ENCODE data around the gene OOSP1. TPM values are rescaled to one million over a fixed set of nuclear protein-coding genes. Genes with fewer than 3 reads are reported as not detected.

The OOSP1 gene
- total and polyA plus RNA-seq, 2 of the 8 experiments (the other 6 are each of a cell fraction or from before 2014, with no cell fraction given), result not detected

DNA sequence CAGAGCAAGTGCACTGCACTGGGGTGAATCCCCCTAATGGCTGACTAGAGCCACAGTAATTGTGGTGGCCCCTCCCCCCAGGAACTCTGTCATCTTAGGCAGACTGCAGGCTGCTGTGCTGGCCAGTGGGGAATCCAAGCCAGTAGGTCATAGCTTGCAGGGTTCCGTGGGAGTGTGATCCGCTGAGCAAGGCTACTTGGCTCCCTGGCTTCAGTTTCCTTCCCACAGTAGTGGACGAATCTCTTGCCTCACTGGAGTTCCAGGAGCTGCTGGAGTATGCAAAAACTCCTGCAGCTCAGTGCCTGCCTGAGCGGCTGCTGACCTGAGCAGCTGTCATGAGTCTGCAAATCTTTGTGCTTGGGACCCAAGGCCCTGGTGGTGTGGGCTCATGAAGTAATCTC lies 46.5 kb upstream of the OOSP1 start (continued):
- TF ChIP-seq, protein P1, sequence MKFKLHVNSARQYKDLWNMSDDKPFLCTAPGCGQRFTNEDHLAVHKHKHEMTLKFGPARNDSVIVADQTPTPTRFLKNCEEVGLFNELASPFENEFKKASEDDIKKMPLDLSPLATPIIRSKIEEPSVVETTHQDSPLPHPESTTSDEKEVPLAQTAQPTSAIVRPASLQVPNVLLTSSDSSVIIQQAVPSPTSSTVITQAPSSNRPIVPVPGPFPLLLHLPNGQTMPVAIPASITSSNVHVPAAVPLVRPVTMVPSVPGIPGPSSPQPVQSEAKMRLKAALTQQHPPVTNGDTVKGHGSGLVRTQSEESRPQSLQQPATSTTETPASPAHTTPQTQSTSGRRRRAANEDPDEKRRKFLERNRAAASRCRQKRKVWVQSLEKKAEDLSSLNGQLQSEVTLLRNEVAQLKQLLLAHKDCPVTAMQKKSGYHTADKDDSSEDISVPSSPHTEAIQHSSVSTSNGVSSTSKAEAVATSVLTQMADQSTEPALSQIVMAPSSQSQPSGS (IDR thresholded peaks at IDR 0.05; ENCODE audit: low read length), result no peak
- TF ChIP-seq MAFK (IDR thresholded peaks at IDR 0.05; ENCODE audit: low read depth, low read length), result peak; percentile 20; the same call in 1 of the 2 replicates
- TF ChIP-seq TAF1 (IDR thresholded peaks at IDR 0.05; ENCODE audit: low read depth, low read length), result peak; percentile 56; the same call in 1 of the 2 replicates
- TF ChIP-seq POLR2A (IDR thresholded peaks at IDR 0.05; ENCODE audit: control extremely low read depth in 1 of 2, low read depth in 2 of 2, low read length in 2 of 2), result peak in 1 of 2 experiments; percentile 56; a peak in 2 of 3 replicates
- 0 out of 2 replicates have a peak, but pooled peaks have one; percentile 24 for TF ChIP-seq TBP (IDR thresholded peaks at IDR 0.05; ENCODE audit: low read depth, low read length)
- no peak for TF ChIP-seq CHD2 (IDR thresholded peaks at IDR 0.05; ENCODE audit: low read length)
- TF ChIP-seq YY1 (IDR thresholded peaks at IDR 0.05; ENCODE audit: low read depth, low read length), result peak; percentile 45; the same call in 1 of the 2 replicates
- TF ChIP-seq CBX5 (IDR thresholded peaks at IDR 0.05; ENCODE audit: low read depth, low read length), result no peak
- TF ChIP-seq CREB1 (IDR thresholded peaks at IDR 0.05), result 0 out of 2 replicates have a peak, but pooled peaks have one; percentile 27
- TF ChIP-seq MAX (IDR thresholded peaks at IDR 0.05), result no peak
- no peak for TF ChIP-seq POU5F1 (IDR thresholded peaks at IDR 0.05; ENCODE audit: low read depth, low read length)
- TF ChIP-seq BACH1 (IDR thresholded peaks at IDR 0.05; ENCODE audit: low read length), result peak; percentile 82
- TF ChIP-seq HDAC2 (IDR thresholded peaks at IDR 0.05; ENCODE audit: borderline replicate concordance in 1 of 2, low read depth in 2 of 2, low read length in 2 of 2), result no peak
- TF ChIP-seq HDAC6 (IDR thresholded peaks at IDR 0.05; ENCODE audit: low read depth, low read length), result no peak
- 0 out of 2 replicates have a peak, but pooled peaks have one; percentile 55 for TF ChIP-seq RBBP5 (IDR thresholded peaks at IDR 0.05; ENCODE audit: borderline replicate concordance, low read depth, low read length)
- TF ChIP-seq BCL11A (IDR thresholded peaks at IDR 0.05; ENCODE audit: low read depth in 2 of 2, low read length in 2 of 2), result no peak
- no peak for TF ChIP-seq SAP30 (IDR thresholded peaks at IDR 0.05; ENCODE audit: insufficient read depth, insufficient replicate concordance, low read length)
- peak; percentile 61 for TF ChIP-seq ASH2L (IDR thresholded peaks at IDR 0.05; ENCODE audit: low read length)
- no peak for TF ChIP-seq PHF8 (conservative IDR thresholded peaks at IDR 0.05; ENCODE audit: low read depth, low read length)
- TF ChIP-seq, protein P2, sequence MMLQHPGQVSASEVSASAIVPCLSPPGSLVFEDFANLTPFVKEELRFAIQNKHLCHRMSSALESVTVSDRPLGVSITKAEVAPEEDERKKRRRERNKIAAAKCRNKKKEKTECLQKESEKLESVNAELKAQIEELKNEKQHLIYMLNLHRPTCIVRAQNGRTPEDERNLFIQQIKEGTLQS (IDR thresholded peaks at IDR 0.05; ENCODE audit: insufficient read depth, low read depth, low read length), result no peak

Measured in H1 (cell line).